HG03108 (cell line): ENCODE measurements around the gene FPR2.

Experiments
- ATAC-seq: cut with Tn5 transposase; IDR thresholded peaks from one replicate; pipeline ENCODE4 v1.9.1; 2021; ENCODE audit warnings: moderate library complexity; ENCODE audit not compliant: unreplicated experiment

Gene FPR2

DNA sequence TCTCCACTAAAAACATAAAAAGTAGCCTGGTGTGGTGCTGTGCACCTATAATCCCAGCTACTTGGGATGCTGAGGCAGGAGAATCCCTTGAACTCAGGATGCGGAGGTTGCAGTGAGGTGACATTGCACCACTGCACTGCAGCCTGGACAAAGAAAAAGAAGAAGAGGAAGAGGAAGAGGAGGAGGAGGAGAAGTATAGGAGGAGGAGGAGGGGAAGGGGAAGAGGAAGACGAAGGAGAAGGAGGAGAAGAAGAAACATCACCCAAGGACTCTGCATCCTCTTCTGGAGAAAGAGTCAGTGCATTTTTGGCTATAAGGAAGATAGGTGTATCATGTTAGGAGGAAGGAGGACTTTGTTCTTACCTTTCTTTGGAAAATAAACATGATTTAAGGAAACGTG is 21.0 kb downstream of the FPR2 start:
- no peak for ATAC-seq

DNA sequence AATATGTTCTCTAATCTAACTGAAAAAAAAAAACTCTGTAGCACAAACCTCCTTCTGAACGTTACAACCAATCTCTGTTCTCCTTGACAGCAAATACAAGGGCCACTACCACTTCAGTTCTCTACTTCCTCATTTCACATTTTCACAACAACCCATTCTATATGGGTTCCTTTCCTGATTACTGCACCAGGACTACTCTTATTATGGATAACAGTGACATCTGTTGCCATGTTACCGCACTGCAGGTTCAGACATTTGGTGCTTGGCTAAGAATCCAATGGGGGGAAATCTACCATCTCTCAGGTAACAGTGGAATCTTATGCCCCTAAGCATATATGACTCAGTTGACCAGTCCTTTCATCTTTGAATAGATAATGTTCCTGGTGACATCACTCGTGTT is 22.4 kb downstream of the FPR2 start:
- ATAC-seq = no peak

DNA sequence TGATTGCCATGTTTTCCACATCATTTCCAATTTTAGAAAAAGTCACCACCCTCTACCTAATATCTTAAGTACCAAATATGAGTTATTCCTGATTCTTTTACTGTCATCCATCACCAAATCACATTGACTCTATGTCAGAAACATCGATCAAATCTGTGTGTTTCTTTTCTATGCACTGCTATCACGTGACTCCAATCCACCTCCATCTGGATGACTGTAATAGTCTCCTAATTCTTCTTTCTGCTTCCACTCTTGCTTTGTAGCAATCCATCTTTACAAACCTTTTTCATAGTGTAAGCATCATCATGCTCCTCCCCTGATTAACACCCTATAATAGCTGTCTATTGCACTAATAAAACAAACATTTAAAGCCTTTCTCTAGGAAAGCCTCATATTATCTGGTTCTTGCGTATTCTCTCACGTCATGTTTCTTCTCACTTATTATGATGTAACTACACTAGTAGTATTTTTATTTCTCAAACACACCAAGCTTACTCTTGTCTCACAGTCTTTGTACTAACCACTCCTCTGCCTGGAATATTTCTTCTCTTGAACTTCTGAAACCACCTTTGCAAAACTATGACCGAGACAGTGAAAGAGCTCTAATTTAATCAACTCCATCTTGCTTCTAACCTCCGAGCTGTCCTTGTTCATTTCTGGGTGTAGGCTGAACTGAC is 23.3 kb downstream of the FPR2 start:
- no peak for ATAC-seq

GRCh38 chr19:51784922-51785690 is 24.1 kb downstream of the FPR2 start:
- no peak for ATAC-seq

DNA sequence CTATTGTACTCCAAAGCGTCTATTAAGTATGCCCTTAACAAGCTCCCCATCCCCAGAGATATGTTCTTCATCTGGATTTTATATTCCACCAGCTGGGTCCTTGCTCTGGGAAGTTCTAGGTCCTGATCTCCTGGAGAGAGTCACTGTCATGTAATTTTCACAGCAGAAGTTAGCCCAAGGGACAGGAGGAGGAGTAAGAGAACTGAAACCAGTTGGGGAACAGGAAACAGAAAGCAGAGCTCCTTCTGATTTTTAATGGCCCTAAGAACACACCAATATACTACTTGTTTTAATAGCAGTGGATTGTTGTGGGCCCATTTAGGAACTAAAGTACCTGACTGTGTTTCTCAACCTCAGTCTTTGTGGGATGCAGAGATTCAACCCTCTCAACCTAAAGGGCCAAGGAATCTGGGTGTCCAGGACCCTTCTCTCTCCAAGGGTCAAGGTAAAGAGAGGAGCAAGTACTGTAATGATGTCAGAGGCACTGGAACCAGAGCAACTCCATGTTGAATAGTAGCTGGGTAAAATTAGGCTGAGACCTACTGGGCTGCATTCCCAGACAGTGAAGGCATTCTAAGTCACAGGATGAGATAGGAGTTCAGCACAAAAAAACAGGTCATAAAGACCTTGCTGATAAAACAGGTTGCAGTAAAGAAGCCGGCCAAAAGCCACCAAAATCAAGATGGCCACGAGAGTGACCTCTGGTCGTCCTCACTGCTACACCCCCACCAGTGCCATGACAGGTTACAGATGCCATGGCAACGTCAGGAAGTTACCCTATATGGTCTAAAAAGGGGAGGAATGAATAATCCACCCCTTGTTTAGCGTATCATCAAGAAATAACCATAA is 25.9 kb downstream of the FPR2 start:
- no peak for ATAC-seq

GRCh38 chr19:51788029-51788428 is 27.0 kb downstream of the FPR2 start:
- no peak for ATAC-seq

- ATAC-seq = no peak
Observed at GRCh38 chr19:51789061-51789795, 28.2 kb downstream of the FPR2 start.

DNA sequence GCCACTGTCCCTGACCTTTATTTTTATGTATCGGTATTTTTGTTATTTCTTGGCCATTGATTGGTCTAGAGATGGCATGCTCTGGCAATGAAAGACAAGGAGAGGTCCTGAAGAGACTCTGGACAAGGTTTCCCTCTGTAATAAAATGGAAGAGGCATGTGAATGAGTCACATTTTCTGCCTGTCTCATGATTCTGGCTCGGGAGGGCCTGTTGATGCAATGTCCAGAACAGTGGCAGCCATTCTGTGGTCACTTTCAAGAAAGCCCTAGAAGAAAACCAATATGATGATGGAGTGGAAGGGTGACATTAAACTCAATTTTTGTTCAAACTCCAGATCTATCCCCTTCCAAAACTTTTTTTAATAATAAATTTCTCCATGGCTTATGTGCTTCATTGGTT is 32.0 kb downstream of the FPR2 start:
- ATAC-seq = no peak

DNA sequence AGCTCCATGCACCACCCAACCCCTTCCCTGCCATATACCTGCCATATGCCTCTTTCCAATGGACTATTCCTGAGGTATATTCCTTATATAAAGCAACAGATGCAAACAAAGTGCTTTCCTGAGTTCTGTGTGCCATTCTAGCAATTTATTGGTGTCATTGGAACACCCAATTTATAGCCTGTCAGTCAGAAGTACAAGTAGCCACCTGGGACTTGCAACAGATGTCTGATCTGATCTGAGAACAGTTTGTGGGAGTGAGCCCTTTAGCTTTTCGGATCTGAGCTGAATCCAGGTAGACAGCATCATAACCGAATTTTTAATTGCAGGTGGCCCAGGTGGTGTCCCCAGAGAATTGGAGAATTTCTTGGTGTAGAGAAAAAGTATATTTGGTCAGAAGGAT is 33.0 kb downstream of the FPR2 start:
- no peak for ATAC-seq

DNA sequence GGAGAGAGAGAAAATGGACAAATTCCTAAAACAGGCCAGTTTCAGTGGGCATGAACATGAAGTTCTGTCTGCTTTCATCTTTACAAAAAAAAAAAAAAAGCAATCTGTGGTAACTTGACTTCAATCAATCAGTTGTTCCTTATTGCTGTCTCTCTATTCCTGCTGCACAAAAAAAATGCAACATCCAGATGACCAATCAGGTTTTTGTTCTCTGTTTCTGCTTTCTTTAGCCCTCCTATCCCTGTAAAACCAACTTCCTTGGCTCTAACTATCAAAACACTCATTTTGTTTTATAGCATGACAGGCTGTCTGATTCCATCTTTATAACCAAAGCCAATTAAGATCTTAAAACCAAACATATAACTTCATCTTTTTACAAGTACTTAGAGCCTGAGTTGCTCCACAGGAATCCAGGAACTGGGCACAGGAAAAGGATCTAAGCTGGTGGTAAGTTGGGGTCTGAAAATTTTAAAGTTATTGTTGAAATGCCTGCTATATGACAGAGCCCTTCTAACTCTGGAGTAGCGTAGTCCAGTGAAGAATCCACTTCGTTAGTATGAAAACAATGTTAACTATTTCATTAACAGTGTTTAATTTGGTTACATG is 34.0 kb downstream of the FPR2 start, which contains the start of gene FPR3:
FPR3 (plus strand) TSS at position 273 of the 606 bp plus-strand sequence. CDS start 28,592 bp downstream, outside the sequence.
- no peak for ATAC-seq

DNA sequence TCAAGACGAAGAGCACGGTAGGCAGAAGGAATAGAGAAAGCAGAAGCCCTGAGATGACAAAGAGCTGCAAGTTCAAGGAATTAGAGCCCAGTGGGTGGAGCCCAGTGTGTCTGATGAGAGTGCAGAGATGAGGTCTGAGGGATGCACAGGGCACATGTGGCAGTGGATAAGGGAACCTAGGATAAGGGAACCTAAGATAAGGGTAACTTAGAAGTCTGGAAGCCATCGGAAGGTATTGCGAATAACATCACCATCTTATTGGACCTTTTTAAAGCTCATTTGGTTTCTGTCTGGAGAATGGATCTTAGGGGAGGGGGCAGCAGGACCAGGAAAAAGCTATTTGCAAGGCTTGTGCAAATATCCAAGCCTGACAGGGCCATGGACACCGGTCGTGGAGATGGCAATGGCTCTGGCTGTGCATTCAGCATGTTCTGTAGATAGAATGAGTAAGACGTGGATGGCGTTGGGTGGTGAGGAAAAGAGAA is 35.3 kb downstream of the FPR2 start:
- no peak for ATAC-seq

GRCh38 chr19:51797480-51797879 is 36.5 kb downstream of the FPR2 start:
- no peak for ATAC-seq

GRCh38 chr19:51798062-51798461 is 37.1 kb downstream of the FPR2 start:
- no peak for ATAC-seq

DNA sequence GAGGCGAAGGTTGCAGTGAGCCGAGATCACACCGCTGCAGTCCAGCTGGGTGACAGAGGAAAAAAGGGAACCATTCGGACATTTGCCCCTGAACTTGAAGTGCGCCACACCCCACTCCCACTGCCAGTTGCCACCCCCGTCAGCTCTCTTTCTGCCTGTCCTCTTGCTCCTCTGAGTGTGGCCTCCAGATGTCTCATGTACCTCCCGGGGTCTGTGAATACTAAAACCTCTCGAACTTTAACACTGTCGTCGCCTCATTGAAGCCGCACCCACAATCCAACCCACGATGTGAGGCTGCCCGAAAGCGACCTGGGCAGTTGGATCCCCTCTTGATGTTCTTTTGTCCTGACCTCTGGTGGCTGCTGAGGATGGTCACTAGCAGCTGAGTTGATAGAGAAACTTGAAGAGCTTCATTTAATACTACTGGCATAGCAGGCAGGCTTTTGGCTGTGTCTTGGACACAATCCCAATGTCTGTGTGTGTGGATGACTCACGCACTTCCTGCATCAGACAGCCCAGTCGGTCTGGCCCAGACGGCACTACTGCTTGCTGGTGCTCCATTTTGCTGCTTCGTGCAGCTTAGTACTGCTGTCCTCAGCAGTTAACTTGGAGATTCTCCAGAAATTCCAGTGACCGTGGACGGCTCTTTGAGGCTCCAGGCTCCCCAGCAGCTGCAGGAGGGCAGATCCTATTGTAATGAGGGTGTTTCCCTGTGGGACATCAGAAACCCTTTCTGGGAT is 38.2 kb downstream of the FPR2 start:
- no peak for ATAC-seq

DNA sequence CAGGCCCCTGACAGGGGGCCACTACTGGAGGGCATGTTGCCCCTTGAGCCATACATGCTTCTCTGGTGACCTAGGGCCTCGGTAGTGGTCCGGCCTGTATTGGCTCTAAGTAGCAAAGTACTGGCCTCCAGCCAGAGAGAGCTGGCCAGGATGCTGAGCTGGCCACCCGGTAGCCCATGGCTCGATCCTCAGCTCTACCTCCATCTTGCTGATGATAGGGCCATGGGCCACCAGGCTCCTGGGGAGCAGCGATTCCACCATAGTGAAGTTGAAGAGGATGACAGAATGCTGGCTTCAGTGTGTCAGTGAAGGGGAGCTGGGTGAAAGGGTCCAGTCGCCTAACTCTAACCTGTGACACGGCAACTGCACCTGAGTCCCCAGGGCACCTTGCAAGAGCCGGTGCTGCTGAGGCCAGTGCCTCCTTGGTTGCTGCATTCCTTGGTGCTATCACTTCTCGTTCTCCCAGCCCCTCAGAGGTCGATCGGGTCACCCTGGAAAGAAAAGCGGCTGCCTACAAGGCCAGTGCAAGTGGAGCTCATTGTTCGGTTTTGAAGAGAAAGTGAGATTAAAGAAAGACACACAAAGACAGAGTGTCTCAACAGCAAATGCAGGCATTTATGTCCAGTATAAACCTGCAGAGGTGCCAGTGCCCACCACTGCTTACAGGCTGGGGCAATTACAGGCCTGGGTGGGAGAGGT is 38.9 kb downstream of the FPR2 start:
- no peak for ATAC-seq

- no peak for ATAC-seq
Observed at GRCh38 chr19:51800473-51801244, 39.7 kb downstream of the FPR2 start.

DNA sequence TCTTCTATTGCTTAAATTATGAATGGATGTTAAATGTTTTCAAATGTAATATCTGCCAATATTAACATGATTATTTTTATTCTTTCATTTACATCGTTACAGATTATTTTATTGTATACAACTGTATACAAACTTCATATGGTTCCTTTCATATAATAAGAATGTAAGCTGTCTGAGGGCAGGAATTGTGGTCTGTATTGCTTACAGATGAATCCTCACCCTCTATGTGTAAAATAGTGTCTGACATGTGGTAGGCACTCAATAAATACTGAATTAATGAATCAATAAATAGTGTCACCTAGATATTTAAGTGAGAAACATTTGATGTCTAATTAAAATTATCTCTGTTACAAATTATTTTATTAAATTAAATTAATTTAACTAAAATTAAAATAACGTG is 41.8 kb downstream of the FPR2 start:
- no peak for ATAC-seq

GRCh38 chr19:51803519-51803918 is 42.5 kb downstream of the FPR2 start:
- ATAC-seq = no peak
